Measurements from ENCODE around the gene B4GALNT2. TPM values are rescaled to one million over a fixed set of nuclear protein-coding genes. Genes with fewer than 3 reads are reported as not detected.
"Not testable (repeated sequence)": the region's sequence is repeated elsewhere in the genome, so short reads cannot be mapped to it uniquely, and the experiment has no call there.

Gene B4GALNT2
- total RNA-seq, 3 donors from 2014 or later (not counting 1 experiment from before 2014, with no cell fraction given), result 0.05 TPM; not detected in 1

DNA sequence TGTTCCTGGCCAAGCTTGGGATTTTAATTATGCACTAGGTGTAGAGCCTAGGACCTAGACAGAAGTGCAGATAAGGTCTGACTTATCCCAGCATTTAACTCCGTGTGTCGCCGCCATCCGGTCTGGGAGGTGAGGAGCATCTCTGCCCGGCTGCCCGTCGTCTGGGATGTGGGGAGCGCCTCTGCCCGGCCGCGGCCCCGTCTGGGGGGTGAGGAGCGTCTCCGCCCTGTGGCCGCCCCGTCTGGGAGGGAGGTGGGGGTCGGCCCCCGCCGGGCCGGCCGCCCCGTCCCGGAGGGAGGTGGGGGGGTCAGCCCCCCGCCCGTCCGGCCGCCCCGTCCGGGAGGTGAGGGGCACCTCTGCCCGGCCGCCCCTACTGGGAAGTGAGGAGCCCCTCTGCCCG is 7.1 kb upstream of the B4GALNT2 start:
- Mint-ChIP-seq H3K9me3 (no peaks in the 10 kb centered on the region), H3K4me3 (no peak overlapping the region), H3K36me3 (no peaks in the 10 kb centered on the region), H3K27me3 (ENCODE audit: low read depth in 2 of 2) (peaks cover 29 to 43% of the 10 kb centered on the region in 2 donors), H3K27ac (no peak overlapping the region), H3K4me1 (no peaks in the 10 kb centered on the region)
- WGBS (ENCODE audit: insufficient coverage), result 94% methylated on average over 12 of the region's 32 CpGs
- no peak for DNase-seq
- peaks cover 3% of the 10 kb centered on the region for H3K27me3 ChIP-seq (ENCODE audit: control insufficient read depth, insufficient read depth, low read length)
- intact Hi-C loops (cut with micrococcal nuclease), result no loop called here
- no peak for ATAC-seq
- H3K36me3 ChIP-seq (ENCODE audit: control insufficient read depth, insufficient read depth, low read length), result no peaks in the 10 kb centered on the region
- H3K4me3 ChIP-seq (ENCODE audit: low read length), result no peak overlapping the region
- no peaks in the 10 kb centered on the region for H3K9me3 ChIP-seq (ENCODE audit: control insufficient read depth, insufficient read depth, low read length)
- H3K27ac ChIP-seq (ENCODE audit: low read length), result no peak overlapping the region
- no peaks in the 10 kb centered on the region for H3K4me1 ChIP-seq (ENCODE audit: control insufficient read depth, insufficient read depth, low read length)
- TF ChIP-seq, protein P1, sequence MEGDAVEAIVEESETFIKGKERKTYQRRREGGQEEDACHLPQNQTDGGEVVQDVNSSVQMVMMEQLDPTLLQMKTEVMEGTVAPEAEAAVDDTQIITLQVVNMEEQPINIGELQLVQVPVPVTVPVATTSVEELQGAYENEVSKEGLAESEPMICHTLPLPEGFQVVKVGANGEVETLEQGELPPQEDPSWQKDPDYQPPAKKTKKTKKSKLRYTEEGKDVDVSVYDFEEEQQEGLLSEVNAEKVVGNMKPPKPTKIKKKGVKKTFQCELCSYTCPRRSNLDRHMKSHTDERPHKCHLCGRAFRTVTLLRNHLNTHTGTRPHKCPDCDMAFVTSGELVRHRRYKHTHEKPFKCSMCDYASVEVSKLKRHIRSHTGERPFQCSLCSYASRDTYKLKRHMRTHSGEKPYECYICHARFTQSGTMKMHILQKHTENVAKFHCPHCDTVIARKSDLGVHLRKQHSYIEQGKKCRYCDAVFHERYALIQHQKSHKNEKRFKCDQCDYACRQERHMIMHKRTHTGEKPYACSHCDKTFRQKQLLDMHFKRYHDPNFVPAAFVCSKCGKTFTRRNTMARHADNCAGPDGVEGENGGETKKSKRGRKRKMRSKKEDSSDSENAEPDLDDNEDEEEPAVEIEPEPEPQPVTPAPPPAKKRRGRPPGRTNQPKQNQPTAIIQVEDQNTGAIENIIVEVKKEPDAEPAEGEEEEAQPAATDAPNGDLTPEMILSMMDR (IDR thresholded peaks at IDR 0.05), result no peak

DNA sequence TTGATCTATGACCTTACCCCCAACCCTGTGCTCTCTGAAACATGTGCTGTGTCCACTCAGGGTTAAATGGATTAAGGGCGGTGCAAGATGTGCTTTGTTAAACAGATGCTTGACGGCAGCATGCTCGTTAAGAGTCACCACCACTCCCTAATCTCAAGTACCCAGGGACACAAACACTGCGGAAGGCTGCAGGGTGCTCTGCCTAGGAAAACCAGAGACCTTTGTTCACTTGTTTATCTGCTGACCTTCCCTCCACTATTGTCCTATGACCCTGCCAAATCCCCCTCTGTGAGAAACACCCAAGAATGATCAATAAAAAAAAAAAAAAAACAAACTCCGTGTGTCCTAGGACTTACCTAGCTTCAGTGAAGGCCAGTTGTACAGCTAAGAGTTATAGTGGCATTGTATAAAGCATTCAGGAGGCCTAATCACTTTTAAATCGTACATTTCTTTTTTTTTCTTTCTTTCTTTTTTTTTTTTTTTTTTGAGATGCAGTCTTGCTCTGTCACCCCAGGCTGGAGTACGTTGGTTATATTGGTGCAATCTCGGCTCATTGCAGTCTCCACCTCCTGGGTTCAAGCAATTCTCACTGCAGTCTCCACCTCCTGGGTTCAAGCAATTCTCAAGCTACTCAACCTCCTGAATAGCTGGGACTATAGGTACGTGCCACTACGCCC is 6.2 kb upstream of the B4GALNT2 start:
- WGBS (ENCODE audit: insufficient coverage), result 80% methylated on average over 9 of the region's 10 CpGs
- intact Hi-C loops (cut with micrococcal nuclease); H3K4me1 ChIP-seq (ENCODE audit: control insufficient read depth, insufficient read depth, low read length); H3K4me1 Mint-ChIP-seq; H3K4me3 ChIP-seq (ENCODE audit: low read length); H3K27ac ChIP-seq (ENCODE audit: low read length); H3K27ac Mint-ChIP-seq; H3K36me3 Mint-ChIP-seq; H3K9me3 ChIP-seq (ENCODE audit: control insufficient read depth, insufficient read depth, low read length); H3K27me3 ChIP-seq (ENCODE audit: control insufficient read depth, insufficient read depth, low read length); H3K36me3 ChIP-seq (ENCODE audit: control insufficient read depth, insufficient read depth, low read length); DNase-seq; H3K9me3 Mint-ChIP-seq; H3K4me3 Mint-ChIP-seq; ATAC-seq: not testable (repeated sequence)
- peaks cover 35 to 44% of the 10 kb centered on the region in 2 donors for H3K27me3 Mint-ChIP-seq (ENCODE audit: low read depth in 2 of 2)

DNA sequence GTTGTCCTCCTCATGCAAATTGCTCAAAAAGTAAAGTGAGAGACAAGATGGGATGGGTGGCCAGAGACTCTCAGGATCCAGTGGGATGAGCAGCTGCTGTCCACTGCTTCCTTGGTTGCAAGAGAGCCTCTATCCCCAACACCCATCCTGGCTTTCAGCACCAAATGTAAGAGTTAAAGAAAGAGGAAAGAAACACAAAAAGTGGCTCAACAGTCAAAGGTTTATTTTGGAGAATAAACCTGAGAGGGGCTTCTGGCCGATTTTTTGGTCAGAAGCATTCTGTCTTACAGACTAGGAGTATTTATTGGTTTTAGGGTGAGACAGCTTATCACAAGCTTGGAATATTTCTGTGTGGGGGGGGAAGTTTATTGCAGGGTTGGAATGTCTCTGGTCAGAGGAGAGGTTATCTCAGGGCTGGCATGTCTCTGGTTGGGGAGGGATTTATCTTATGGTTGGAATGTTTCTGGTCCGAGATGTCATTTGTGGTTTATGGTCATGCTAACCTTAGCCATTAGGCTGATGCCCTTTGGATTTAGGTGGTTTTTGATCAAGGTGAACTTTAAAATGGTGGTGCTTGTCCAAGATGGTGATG is 3.1 kb upstream of the B4GALNT2 start:
- H3K36me3 ChIP-seq (ENCODE audit: control insufficient read depth, insufficient read depth, low read length); H3K27ac ChIP-seq (ENCODE audit: low read length); H3K4me3 Mint-ChIP-seq; ATAC-seq; H3K36me3 Mint-ChIP-seq; H3K27ac Mint-ChIP-seq; H3K4me3 ChIP-seq (ENCODE audit: low read length); H3K9me3 Mint-ChIP-seq; DNase-seq; H3K9me3 ChIP-seq (ENCODE audit: control insufficient read depth, insufficient read depth, low read length); intact Hi-C loops (cut with micrococcal nuclease); H3K4me1 ChIP-seq (ENCODE audit: control insufficient read depth, insufficient read depth, low read length): not testable (repeated sequence)
- peaks cover 25% of the 10 kb centered on the region for H3K27me3 ChIP-seq (ENCODE audit: control insufficient read depth, insufficient read depth, low read length)
- H3K4me1 Mint-ChIP-seq, result peaks cover 0 to 10% of the 10 kb centered on the region in 2 donors
- H3K27me3 Mint-ChIP-seq (ENCODE audit: low read depth in 2 of 2), result peaks cover 47 to 55% of the 10 kb centered on the region in 2 donors
- WGBS (ENCODE audit: insufficient coverage), result 75% methylated on average over 2 of the region's 2 CpGs

DNA sequence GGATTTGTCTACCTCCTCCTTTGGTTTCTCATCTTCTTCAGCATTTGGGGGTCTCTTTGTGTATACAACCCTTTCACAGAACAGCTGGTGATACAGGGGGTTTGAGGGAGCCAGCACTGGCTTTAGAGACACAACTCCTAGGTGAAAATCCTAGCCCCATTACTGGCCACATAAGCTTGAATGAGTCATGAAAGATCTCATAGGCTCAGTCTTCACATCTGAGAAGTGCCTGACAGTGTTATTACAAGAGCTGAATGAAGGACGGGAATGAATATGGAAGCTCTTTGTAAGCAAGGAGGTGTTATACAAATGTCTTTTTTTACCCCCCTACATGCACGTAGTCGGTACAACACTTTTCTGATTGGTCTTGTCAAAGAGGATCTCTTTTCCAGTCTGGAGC is 1.7 kb upstream of the B4GALNT2 start:
- 91% methylated on average over 3 of the region's 3 CpGs for WGBS (ENCODE audit: insufficient coverage)
- peaks cover 52 to 55% of the 10 kb centered on the region in 2 donors for H3K27me3 Mint-ChIP-seq (ENCODE audit: low read depth in 2 of 2)
- H3K9me3 Mint-ChIP-seq, result no peaks in the 10 kb centered on the region
- H3K27me3 ChIP-seq (ENCODE audit: control insufficient read depth, insufficient read depth, low read length), result peaks cover 25% of the 10 kb centered on the region
- no peak overlapping the region for H3K27ac ChIP-seq (ENCODE audit: low read length)
- no peak overlapping the region for H3K4me3 Mint-ChIP-seq
- H3K4me1 Mint-ChIP-seq, result peaks cover 0 to 10% of the 10 kb centered on the region in 2 donors
- H3K4me1 ChIP-seq (ENCODE audit: control insufficient read depth, insufficient read depth, low read length), result peaks cover 10% of the 10 kb centered on the region
- no peak overlapping the region for H3K4me3 ChIP-seq (ENCODE audit: low read length)
- H3K36me3 ChIP-seq (ENCODE audit: control insufficient read depth, insufficient read depth, low read length), result no peaks in the 10 kb centered on the region
- TF ChIP-seq, protein P1 (IDR thresholded peaks at IDR 0.05), result no peak
- intact Hi-C loops (cut with micrococcal nuclease), result no loop called here
- DNase-seq (no peak), ATAC-seq (no peak)
- H3K36me3 Mint-ChIP-seq, result peaks cover 6% of the 10 kb centered on the region
- no peak overlapping the region for H3K27ac Mint-ChIP-seq
- H3K9me3 ChIP-seq (ENCODE audit: control insufficient read depth, insufficient read depth, low read length), result no peaks in the 10 kb centered on the region

All from natural killer cell (primary cell).